Measurements from ENCODE around the gene SHLD1.
"Not testable (repeated sequence)": the region's sequence is repeated elsewhere in the genome, so short reads cannot be mapped to it uniquely, and the experiment has no call there.

SHLD1 gene

DNA sequence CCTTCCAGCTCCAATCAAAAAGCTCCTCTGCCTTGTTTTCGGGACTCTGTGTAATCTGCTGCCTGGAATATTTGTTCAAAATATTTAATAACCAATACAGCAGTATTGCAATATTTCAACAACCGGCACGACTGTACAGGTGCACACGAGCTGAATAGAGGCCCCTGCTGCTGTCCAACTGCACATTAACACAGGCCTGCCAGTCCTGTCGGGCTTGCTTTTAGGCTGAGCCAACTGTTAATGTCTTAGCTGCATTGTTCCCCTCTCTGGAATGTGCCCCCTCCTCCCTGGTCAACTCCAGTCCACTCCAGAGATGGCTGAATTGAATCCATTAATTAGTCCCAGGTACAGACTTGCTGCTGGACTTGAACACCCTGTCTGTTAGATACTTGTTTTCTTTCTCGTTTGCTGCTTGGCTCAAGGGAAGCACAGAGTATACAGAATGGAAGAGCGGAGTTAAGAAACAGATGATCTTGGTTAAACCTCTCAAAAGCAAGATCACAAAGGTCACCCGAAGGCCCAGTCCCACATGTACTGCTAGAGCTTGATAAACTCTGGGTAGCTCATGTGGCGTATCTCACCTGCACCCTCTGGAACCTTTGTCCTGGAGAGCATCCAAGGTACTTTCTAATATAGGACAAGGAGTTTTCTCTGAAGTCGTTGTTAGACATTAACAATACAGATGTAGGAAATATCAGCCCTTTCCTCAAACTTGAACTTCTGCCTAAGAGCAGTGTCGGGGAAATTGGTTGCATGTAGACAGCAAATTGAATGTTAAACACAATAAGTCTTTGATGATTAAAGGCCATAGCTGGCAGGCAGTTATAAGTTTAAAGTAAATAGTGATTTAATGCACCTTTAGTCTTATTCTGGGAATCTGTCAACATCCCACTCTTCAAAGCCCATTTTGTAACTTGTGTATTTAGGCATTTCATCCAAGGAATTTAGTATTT is 31.9 kb downstream of the SHLD1 start:
- no peak for DNase-seq

DNA sequence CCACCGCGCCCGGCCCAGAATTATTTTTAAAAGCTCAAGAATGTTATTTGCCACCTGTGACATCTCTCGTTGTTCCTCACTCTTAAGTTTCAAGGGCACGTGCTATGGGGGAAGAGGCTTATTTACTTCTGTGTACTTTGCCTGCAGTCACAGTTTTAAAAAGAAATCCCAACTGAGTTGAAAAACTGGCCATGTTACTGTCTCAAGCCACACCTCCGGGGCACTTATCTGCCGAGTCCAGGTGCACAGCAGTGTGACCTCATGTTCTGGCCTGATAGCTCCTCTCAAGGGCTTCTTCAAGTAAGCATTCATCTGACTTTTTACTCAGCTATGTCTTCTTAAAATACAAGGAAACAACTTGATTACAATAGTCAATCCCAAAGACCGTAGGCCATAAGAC is 34.5 kb downstream of the SHLD1 start:
- DNase-seq: no peak

DNA sequence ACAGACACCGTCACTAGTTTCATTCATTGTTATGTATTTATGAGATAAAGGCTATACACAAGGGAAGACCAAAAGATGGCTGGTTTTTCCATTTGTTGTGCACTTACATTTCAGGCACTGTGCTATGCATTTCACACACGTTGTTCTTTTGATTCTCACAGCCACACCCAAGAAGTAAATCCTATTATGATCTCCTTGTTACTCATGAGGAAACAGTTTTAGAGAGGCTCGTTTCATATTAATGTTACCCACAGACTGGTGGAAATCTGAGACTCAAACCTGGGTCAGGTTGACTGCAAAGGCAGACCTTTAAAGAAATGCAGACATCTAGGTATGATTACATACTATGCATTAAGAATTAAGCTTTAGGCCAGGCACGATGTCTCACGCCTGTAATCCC is 34.9 kb downstream of the SHLD1 start:
- DNase-seq: no peak

DNA sequence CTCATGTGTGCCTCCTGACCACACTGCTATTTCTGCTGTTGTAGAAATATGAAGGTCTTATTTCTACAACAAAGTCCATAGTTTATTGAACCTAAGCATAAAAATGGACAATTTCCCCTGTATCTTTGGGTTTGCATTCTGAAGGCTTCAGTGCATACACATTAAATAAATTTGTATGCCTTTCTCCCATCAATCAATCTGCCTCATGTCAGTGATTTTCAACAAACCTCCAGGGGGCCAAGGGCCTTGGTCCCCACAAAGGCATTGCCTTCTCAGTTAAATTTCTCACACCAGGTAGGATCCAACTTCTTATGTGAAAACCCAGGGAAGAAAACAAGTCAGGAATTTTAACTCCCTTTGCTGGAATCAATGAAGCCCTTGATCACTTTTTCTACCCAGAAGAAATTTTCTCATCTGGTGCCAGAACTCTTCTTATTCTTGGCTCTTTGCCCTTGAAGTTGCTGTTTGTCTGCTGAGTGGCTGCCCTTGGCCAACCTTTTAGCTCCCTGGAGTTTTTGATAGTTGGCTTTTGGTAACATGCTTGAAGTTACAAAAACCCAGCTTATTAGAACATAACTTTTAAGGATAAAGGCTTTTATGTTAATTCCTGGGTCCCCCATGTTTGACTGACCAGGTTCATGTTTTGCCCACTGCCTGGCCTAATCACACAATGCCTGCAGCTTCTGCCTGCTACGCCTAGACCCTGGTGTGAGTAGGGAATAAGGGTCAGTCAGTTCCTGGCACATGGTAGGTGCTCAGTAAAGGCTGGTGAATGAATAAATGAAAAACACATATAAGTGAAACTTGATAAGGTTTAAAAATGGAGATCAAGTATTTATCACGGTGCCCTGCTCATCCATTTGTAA is 37.0 kb downstream of the SHLD1 start:
- no peak for DNase-seq

DNA sequence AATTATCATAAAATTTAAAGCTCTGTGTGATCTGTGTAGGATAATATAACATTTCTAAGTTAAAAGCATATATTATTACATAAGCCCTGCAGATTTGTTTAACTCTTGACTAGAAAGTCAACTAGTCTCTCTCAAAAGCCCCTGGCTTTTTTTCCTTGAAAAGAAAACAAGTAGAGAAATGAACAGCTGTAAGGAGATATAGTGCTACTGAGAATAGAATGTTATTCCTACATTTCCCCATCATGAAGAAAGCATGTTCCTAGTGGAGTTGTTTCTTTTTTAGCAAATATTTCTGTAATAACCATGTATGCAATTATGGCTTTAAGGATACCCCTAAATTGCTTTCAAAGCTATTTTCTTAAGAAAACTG is 37.6 kb downstream of the SHLD1 start:
- no peak for DNase-seq

DNA sequence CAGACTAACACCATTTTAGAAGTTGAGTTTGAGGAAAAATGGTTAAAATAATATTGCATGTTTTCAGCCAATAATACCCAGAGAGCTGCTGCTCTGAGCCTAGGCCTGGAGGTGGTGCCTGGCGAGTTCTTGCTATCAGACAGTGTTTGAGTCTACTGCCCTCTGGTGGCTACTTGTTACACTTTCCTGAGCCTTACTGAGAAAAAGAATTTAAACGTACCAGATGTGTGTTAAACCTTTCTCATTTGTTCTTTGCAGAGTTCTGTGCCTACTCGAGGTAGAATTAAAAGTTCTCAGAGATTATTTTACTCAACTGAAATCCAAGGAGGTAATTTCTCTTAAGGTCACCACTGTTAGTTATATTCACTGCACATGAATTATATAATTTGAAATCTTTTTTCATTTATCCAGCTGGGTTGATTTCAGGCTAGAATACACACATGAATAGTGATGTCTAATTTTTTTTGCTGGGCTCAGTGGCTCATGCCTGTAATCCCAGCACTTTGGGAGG is 38.2 kb downstream of the SHLD1 start:
- DNase-seq: no peak

DNA sequence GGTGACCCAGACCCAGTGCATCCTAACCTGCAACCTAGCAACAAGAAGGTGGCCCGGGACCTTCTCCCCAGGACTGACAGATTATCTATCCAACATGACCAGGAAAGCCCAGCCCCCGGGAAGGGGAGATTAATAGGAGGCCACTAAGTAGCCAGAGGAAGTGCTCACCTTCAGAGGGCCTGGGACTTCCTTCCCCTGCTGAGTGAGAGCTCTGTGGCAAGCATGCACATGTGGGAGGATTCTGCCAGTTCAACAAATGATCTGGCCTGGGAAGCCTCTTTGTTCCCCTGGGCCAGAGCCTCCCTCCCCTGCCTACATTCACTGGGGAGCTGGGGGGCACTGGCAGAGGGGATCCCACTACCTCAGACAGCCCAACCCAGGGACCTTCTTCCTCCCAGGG is 39.6 kb downstream of the SHLD1 start:
- DNase-seq: no peak

DNA sequence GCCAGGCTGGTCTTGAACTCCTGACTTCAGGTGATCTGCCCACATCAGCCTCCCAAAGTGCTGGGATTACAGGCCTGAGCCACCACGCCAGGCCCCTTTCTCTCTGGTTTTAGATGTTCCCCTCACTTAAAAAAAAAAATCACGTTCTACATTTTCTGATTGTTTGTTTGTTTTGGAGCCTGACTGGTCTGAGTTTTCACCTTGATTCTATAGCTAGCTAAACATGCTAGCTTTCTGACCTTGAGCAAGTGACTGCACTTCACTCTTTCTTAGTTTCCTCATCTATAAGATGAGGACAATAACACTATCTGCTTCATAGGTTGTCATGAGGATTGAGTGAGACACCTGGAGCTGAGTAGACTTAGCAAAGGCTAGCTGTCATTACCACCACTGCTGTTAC is 43.7 kb downstream of the SHLD1 start:
- no peak for DNase-seq

DNA sequence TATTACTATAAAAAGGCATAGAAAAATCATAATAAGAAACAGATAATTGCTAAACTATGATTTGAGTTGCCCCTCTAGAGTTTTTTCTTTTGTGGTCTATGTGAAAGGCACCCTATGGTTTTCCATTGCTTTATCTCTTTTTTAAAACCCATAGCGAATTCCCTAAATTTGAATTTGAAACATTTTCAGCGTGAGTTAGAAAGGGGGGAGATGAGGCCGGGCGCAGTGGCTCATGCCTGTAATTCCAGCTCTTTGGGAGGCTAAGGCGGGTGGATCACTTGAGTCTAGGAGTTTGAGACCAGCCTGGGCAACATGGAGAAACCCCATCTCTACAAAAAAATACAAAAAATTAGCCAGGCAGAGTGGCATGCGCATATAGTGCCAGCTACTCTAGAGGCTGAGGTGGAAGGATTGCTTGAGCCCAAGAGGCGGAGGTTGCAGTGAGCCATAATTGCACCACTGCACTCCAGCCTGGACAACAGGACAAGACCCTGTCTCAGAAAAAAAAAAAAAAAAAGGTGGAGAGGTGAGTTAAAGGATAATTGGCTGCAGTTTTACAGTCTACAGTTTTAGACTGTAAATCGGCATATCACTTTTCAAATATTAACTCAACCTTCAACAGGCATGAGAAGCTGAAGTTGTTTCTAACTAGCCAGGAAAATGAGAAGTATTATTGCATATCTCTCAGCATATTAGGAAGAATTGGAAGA is 46.3 kb downstream of the SHLD1 start:
- no peak for DNase-seq

DNA sequence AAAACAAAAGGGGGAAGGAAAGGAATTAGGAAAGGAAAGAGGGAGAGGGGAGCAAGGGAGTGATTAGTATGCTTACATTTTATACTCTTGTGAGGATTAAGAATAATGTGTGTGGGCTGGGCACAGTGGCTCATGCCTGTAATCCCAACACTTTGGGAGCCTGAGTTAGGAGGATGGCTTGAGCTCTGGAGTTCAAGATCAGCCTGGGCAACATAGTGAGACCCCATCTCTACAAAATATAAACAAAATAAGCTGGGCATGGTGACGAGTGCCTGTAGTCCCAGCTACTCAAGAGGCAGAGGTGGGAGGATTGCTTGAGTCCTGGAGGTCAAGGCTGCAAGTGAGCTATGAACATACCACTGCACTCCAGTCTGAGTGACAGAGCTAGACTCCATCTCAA is 47.0 kb downstream of the SHLD1 start:
- no peak for DNase-seq

DNA sequence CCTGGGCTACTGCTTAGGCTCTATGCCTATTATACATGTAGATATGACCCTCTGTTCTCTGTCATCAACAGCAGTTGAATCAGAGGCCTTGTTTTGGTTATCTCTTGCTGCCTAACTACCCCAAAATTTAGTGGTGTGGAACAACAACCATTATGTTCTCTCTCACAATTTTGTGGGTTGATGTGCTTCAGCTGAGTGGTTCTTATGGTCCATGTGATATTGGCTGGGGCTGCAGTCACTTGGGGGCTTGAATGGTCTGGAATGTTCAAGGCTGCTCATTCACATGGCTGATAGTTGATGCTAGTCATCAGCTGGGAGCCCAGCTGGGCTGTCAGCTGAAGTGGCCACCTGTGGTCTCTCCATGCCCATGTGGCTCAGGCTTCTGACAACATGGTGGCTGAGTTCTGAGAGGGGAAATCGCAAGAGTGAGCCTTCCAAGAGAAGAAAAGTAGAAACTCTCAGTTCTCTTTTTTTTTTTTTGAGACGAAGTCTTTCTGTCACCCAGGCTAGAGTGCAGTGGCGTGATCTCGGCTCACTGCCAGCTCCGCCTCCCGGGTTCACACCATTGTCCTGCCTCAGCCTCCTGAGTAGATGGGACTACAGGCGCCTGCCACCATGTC is 47.8 kb downstream of the SHLD1 start:
- DNase-seq: no peak

DNA sequence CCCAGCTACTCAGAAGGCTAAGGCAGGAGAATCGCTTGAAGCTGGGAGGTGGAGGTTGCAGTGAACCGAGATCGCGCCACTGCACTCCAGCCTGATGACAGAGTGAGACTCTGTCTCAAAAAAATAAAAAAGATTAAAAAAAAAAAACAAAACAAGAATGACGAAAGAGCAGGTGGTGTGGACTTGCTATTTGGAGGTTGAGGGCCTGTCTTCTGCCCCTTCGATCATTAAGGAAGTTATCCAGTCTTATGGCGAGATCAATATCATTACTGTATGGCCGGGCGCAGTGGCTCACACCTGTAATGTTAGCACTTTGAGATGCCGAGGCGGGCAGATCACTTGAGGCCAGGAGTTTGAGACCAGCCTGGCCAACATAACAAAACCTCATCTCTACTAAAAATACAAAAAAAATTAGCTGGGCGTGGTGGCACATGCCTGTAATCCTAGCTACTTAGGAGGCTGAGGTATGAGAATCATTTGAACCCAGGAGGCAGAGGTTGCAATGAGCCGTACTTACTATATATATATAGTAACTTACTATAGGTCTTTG is 53.6 kb downstream of the SHLD1 start:
- not testable (repeated sequence) for DNase-seq

DNA sequence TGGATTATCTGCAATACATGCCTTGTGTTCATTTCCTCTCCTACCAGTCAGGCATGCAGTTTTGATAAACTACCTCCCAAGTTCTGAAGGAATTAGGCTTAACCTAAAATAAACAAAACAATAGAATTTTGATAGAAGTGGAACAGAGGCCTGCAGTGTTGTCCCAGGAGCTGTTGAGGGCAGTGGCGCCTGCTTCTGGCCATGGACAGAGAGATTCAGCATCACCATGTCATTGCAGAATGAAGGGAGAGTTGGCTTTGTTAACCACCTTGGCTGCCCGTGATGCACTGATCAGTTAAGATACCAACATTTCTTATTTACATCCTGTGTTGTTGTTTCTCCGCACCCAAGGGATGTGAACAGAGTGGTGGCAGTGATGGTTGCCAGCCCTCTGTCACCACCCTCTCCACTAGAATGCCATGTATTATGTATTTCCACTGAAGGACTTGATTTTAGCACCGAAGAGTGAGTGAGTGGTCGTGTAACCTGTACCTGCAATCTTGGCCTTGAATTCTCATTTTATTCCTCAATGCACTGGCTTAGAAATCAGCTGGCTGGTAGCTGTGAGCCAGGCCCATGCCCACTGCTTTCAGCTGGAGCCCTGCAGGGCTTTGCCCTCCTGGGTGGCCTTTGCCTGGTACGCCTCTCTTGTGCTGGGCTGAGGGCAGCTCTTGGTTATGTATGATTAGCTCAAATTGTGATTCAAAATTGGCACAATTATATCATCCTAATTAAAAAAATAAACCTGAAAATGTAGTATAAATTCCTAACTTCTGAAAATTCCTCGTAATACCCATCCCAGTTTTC is 56.5 kb downstream of the SHLD1 start:
- no peak for DNase-seq

DNA sequence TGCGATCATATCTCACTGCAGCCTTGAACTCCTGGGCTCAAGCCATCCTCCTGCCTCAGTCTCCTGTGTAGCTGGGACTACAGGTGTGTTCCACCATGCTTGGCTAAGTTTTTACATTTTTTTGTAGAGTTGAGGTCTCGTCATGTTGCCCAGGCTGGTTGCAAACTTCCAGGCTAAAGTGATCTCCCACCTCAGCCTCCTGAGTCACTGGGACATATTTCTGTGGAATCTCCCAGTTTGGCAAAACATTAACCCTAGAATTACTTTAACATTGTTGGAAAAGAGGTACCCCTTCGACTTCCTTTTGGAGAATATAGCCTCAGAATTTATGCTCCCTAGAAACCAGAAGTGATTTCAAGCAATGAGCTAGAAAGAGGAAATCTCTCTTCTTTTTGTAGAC is 57.2 kb downstream of the SHLD1 start:
- DNase-seq: no peak

DNA sequence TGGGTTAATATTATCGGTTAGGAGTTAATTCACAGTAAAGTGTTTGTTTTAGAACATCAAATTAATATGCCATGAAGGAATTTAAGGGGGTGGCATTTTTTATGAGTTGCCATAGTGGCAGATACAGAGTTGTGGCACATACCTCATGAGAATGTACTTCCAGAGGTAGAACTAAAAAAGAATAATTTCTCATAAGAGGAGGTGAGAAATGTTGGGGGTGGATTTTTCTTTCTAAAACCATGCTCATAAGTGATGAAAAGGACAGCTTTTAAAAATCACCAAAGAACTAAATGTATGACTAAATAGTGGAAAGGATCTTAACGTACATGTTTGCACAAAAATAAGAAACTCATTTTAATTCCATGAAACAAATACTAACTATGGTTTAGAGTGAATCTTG is 58.7 kb downstream of the SHLD1 start:
- DNase-seq: no peak

DNA sequence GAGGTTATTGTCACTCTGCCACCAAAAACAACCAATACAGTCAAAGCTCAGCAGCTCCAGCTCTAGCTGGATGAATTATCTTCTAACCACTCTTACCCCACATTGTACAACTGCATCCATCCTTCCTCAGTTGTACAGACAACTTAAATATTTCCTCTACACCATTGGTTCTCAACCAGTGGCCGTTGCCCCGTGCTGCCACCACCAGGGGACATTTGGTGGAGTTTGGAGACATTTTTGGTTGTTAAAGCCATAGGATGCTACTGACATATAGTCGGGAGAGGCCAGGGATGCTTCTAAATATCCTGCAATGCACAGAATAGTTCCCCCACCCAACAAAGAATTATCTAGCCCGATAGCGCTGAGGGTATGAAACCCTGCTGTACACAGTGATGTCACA is 59.3 kb downstream of the SHLD1 start:
- no peak for DNase-seq

DNA sequence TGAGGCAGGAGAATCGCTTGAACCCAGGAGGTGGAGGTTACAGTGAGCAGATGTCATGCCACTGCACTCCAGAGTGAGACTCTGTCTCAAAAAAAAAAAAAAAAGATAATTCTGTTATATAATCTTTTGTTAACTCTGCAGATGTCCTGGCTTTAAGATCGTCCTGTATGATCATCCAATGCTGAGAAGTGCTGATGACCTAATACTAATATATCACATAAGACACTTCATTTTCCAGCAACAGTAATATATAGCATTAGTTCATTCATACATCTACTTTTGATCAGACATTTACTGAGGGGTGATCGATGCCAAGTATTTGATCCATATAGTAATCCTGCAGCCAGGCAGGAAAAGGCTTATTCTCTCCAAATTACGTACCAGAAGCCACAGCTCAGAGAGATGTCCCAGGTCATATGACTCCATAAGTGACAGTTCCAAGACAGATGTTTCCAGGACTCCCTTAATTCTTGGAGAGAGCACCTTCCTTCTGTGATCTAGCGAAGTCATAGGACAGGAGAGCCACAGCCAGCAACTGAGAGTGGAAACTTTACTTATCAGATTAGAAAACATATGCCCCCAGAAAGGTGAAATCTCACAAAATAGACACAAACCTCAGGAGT is 60.7 kb downstream of the SHLD1 start:
- no peak for DNase-seq

DNA sequence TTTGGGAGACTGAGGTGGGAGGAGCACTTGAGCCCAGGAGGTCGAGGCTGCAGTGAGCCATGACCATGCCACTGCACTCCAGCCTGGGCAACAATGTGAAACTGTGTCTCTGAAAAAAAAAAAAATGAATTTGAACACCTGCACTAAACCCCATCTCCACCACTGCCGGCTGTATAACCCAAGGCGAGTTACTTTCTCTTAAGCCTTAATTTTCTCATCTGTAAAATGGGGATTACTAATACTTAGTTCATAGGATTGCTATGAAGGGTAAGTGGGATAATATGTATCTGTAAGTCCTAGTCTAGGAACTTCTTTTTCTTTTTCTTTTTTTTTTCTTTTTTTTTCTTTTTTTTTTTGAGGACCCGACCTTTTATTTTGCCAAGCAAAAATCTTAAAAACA is 61.5 kb downstream of the SHLD1 start:
- no peak for DNase-seq

DNA sequence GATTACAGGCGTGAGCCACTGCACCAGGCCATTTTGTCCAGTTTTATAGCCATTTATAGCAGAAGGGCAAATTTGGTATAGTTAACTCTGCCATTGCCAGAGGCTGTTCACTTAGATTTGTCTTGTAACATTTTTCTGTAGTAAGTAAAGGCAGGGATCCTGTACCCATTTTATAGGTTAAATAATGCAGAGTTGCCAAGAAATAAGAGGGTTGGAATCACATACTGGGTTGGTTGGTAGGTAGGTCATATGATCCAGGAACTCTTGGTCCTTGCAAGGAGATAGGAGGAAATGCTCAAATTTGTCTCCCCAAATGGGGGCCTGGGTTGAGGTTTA is 68.1 kb downstream of the SHLD1 start:
- no peak for DNase-seq

DNA sequence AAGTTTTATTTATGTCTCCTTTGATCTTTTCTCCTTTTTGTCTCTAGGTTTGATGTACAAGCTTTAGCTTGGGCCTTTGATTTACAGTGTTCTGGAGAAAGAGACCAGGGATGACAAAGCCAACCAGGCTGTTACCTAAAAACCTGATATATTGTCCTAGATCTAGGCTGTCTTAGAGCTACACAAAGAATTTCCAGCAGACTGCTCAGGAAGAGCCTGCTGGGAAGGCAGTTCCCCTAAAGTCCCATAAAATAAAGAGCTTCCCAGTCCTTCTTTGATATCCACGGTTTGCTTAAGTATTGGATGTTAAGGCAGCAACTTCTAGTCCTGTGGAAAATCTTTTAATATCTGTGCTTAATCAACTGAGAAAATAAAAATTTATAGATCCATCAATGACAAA is 70.5 kb downstream of the SHLD1 start:
- DNase-seq: no peak

DNA sequence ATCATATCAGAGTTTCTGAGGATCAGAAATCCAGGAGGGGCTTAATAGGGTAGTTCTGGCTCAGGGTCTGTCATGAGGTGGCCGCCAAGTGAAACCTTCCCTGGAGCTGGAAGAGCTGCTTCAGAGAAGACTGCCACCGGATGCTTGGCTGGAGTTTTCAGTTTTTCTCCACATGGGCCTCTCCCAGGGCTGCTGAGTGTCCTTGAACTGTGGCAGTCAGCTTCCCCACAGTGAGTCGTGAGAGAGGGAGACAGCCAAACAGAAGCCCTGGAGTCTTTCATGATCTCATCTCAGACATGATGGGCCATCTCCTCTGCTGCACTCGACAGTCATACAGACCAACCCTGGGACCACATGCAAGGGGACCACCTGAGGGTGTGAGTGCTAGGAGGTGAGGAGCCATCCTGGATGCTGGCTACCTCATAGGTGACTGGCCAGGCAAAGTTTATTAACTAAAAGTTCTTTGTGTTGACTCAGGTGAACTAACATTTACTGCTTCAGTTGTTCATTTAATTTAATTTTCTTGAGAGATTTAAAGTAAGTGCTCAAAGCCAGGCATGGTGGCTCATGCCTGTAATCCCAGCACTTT is 71.5 kb downstream of the SHLD1 start:
- DNase-seq: no peak

Data from cortex of kidney (tissue), 1 donor.